22Rv1 (cell line): ENCODE data around the gene OLFM1.

Experiments
- ZFX ChIP-seq: fragments of 450-650 bp; IDR thresholded peaks from 2 replicates; pipeline ENCODE4 v1.6.1; 2017; ENCODE audit warnings: antibody characterized with exemption, borderline replicate concordance
- TF ChIP-seq, protein P1 (sequence below): fragments of 450-650 bp; IDR thresholded peaks from 2 replicates; pipeline ENCODE4 v1.5.1; 2017; ENCODE audit warnings: mild to moderate bottlenecking

DNA sequence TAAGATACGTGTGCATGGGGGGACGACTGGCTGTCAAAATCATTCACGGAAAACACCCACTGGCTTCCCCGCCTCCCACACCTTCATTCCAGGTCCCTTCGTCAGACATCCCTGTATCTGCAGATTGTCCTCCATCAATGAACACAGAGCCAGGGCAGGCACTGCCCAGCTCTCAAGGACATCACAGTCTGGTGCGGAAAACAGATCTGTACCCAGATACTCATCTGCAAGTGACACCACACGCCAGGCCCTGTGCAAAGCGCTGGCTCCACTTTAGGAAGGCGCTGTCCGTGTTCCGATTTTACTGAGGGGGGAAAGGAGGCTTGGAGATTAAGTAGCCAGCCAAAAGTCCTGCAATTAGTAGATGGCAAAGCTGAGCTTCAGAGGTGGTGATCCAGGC is 72.3 kb downstream of the OLFM1 start:
- TF ChIP-seq, protein P1, sequence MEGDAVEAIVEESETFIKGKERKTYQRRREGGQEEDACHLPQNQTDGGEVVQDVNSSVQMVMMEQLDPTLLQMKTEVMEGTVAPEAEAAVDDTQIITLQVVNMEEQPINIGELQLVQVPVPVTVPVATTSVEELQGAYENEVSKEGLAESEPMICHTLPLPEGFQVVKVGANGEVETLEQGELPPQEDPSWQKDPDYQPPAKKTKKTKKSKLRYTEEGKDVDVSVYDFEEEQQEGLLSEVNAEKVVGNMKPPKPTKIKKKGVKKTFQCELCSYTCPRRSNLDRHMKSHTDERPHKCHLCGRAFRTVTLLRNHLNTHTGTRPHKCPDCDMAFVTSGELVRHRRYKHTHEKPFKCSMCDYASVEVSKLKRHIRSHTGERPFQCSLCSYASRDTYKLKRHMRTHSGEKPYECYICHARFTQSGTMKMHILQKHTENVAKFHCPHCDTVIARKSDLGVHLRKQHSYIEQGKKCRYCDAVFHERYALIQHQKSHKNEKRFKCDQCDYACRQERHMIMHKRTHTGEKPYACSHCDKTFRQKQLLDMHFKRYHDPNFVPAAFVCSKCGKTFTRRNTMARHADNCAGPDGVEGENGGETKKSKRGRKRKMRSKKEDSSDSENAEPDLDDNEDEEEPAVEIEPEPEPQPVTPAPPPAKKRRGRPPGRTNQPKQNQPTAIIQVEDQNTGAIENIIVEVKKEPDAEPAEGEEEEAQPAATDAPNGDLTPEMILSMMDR = no peak
- no peak for TF ChIP-seq ZFX
